HS-27A (cell line): ENCODE data around the gene RHBDL2.
"Not testable (repeated sequence)": the region's sequence is repeated elsewhere in the genome, so short reads cannot be mapped to it uniquely, and the experiment has no call there.

Experiments
- DNase-seq: peaks from one replicate; pipeline ENCODE4 v3.0.0-alpha.2; 2012; ENCODE audit warnings: low read depth, missing footprints

The RHBDL2 gene

DNA sequence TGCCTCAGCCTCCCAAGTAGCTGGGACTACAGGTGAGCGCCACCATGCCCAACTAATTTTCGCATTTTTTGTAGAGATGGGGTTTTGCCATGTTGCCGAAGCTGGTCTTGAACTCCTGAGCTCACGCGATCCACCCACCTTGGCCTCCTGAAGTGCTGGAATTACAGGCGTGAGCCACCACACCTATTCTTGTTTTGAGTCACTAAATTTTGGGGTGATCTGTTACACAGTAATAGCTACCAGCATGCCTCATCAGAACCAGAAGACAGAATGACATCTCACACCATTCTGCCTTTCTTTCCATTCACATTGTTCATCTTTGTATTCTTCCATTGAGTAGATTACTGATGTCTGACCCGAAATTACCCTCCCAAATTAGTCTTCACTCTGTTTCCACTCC is 9.1 kb downstream of the RHBDL2 start:
- DNase-seq = no peak

DNA sequence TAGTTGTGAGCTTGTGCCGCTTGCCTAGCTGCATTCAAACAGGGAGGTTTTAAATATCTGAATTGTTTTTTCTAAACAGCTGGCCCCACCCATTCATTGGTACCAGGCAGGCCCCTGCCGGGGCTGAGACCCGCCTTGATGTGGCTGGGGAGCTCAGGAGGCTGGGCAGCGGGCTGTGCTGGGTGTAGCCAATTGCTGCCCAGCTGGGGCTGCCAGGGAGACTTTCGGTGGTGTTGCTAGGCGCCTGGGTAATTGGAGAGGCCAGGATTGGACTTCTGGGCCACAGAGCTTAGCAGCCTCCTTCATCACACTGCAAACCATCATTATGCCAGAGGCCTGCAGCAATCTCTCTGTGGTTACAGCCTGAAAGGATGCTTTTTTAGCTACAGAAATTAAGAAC is 12.2 kb downstream of the RHBDL2 start:
- no peak for DNase-seq

DNA sequence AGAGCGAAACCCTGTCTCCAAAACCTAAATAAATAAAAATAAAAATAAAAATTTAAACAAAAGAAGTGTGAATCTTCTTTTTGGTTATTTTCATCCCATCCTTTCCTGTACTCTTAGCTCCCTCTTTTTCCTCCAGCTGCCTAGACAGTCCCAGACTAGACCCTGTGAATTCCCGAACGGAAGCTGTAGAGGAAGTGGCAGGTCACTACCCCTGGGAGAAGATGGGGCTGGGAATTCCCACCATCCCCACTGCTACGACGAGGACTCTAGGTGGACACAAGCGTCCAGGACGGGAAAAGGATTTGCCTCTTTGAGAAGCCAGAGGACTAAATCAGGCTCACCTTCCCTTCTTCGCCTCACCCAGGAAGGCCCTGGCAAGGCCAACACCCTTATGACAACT is 12.6 kb downstream of the RHBDL2 start:
- no peak for DNase-seq

DNA sequence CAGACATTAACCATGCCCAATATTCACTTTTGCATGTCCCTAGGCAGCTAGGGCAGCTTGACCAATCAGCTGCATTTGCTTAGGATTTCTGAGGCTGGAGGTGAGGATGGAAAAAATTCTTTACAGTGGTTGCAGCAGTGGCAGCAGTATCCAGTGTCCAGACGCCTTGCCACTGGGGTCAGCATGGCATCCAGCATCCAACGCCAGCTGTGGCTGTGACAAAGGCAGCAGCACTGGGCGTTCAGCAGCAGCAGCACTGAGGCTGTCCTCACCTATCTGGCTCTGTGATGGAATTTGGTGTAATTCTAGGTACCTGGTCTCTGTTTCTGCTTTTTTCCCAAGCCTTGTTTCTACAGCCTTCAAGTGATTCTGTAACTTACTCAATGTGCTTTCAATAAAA is 15.5 kb downstream of the RHBDL2 start:
- DNase-seq = no peak

DNA sequence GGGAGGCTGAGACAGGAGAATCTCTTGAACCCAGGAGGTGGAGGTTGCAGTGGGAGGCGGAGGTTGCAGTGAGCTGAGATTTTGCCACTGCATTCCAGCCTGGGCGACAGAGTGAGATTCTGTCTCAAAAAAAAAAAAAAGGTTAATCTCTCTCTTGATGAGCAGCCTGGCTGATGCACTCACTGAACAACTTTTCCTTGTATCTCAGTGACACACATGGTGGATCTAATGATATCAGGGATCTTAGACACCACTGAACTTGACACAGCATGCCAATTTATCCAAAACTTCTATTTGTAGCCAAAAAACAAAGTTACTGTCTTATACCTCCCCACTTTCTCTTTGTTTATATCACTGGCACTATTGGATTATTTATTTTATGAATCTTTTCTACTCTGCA is 16.2 kb downstream of the RHBDL2 start:
- no peak for DNase-seq

DNA sequence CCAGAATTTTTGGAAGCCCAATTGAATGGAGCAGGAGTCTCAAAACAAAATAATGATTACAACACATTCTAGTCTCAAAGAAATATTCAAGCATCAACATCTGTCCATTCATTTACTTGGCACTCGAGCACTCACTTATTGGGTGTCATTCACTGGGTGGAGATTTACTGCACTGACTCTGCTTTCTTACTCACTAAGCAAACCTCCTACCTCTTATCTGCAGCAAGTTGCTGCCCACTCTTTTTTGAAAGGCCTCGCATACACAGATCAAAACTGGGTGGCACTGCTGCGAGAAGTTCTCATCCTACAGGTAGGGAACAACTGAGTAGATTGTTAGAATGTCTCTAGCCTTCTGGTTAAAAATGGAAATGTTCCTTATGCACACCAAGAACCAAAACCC is 18.0 kb downstream of the RHBDL2 start:
- no peak for DNase-seq

DNA sequence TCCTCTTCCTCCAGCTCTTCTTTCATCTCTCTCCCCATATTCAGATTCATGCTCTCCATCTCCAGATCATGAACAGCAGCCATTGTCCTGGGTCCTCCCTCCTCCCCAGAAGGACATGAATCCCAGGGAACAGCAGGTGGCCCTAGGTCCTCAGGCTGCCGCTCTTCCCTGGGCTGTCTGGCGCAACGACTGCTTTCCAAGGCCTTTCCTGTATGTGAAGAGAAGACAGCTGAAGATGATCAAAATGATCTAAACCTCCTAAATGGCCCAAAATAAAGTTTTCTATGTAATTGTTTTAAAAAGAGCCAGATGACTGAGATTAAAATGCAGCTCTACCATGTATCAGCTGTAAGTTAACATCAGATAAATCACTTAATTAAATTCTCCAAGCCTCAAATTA is 22.5 kb downstream of the RHBDL2 start:
- no peak for DNase-seq

DNA sequence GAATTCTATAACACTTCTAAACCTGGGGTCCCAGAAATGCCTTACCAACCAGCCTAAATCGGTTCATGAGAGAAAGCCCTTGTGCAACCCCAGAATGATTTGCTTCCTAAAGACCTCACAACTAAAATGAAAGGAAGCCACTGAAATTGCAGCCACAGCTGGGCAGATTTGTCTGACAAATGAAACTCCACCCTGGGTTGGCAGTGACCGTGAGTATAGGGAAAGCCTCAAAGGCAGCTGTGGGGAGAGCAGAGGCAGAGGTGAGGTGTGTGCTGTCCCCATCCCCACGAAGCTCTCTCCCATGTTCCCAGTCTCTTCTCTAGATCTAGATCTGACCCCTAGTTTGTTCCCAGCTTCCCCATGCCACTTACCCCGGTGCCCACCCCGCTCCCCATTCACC is 23.1 kb downstream of the RHBDL2 start:
- no peak for DNase-seq

DNA sequence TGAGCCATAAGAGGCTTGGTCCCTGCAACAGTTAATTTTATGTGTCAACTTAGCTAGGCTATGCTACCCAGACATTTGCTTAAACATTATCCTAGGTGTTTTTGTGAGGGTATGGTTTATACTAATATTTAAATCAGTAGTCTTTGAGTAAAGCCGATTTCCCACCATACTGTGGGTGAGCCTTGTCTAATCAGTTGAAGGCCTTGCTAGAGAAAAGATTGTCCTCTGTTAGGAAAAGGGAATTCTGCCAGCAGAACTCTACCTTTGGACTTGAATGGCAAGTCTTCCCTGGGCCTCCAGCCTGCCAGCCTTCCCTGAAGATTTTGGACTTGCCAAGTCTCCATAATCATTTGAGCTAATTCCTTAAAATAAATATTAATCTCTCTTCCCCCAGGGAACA is 23.9 kb downstream of the RHBDL2 start:
- no peak for DNase-seq

DNA sequence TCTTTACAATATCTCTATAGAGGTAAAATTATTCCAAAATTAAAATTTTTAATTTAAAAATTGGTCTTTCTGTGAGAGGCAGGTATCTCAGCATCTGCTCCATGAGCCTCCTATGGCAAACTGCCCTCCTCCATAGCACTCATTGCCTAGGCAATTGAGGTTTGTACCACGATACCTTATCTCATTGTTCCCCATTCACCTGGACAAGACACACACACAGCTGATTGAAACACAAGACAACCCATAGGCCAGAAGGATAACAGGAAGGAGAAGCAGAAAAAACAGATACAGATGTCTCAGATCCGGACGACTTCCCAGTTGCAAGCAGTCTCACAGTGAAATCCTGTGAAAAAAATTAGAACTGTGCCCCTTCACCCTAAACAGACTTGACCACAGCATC is 24.3 kb downstream of the RHBDL2 start:
- DNase-seq = no peak

DNA sequence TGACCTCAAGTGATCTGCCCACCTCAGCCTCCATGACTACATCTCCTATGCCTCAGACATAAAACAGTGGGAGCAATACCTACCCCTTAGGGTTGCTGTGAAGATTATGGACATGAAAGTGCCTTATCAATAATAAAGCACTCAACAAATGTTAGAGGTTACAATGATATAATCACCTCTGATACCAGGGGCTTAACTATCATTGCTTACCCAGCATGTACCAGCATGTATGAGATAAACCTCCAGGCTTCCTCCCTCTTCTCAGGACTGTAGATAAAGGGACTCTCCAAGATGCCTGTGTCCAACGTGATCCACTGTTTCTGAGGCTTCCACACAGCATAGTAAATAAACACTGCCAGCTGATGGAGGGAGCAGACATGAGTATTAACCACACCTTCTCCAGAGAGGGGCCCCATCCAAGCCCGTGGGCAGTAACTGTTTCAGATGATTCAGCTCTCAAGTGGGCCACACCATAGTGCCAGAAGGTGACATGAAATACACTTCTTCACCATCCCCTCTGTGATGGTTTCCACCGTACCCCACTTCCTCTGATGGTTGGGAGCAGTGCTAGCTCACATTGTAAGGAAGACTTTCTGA is 26.2 kb downstream of the RHBDL2 start:
- DNase-seq = no peak

DNA sequence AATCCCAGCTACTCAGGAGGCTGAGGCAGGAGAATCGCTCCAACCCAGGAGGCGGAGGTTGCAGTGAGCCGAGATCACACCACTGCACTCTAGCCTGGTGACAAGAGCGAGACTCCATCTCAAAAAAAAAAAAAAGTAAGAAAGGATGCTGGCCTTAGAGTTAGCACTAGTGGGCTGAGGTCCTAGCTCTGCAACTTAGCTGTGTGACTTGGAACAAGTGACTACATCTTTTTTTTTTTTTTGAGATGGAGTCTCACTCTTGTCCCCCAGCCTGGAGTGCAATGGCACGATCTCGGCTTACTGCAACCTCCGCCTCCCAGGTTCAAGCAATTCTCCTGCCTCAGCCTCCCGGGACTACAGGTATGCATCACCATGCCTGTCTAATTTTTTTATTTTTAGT is 26.7 kb downstream of the RHBDL2 start:
- DNase-seq = not testable (repeated sequence)

DNA sequence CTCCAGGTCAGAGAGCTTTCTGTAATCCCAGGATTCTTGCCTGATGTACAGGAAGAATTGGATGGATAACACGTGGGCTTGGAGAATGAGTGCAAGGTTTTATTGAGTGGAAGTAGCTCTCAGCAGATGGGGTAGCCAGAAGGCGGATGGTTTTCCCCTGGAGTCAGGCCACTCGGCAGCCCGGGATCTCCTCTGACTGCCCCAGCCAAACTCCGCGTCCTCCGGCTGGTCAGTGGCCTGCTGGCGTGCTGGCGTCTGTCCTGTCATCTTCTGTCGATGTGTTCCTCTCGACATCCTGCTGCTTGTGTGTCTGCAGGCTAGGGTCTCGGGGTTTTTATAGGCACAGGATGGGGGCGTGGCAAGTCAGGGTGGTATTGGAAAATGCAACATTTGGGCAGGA is 32.8 kb downstream of the RHBDL2 start:
- no peak for DNase-seq

DNA sequence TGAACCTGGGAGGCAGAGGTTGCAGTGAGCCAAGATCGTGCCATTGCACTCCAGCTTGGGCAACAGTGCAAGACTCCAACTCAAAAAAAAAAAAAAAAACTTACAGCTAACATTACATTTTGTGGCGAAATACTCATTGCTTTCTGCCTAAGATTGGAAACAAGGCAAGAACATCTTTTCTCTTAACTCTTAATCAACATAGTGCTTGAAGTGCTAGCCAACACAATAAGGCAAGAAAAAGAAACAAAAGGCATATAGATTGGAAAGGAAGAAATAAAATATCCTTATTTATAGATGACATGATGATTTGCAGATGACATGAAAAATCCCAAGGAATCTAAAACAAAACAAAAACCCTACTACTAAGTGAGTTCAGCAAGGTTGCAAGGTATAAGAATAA is 35.6 kb downstream of the RHBDL2 start:
- DNase-seq = no peak

DNA sequence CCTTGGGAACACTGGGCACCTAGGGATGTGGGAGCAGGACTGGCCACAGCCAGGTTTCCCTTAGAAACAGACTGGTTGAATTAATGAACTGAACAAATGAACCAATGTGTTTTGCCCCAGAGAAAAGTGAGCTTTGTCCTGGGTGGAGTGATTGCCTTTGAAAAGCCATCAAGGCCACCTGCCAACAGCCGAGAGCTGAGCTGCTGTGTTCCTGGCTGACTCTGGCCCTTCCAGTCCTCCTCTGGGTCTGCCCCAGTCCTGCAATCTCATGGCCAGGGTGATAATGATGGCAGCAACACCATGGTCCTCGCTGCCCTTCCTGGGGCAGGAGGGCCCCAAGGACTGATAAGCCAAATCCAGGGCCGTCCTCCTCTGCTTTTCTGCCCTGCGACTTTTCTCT is 42.1 kb downstream of the RHBDL2 start:
- no peak for DNase-seq

DNA sequence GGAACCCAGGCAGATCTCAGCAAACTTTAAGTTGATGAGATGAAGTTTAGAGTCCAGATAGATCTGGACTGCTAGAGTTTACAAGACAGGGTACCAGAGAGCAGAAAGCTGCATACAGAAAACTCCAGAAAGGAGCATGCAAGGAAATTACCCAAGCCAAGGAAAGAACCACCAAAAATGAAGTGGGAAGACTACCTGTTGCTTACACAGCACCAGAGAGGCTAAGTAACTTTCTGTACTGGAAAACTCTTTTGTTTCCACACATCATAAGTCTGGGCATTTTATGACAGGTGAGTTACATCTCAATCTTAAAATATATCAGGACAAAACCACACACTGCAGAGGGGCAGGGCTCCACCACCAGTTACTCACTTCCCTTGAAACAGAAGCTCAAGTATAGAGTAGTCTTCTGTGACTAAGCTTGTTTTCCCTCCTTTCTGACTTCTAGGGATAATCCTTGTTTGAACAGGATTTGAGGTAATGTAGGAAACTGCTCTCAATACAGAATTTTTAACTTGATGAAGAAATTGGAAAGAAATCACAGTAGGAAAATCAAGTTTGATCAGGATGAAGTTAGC is 42.9 kb downstream of the RHBDL2 start:
- DNase-seq = no peak

DNA sequence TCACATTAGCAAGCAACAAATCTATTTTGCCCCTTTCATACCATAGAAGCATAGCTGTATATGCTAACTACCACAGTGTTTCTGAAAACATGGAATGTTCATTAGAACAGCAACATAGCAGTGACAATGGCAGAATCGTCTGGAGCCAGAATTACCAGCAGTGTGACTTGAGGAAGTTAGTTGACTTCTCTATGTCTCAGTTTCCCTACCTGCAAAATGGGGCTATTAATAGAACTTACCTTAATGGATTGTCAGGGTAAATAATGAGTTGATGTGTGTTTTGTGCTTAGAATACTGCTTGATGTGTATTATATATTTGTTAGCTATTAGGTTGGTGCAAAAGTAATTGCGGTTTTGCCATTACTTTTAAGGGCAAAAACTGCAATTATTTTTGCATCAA is 45.5 kb downstream of the RHBDL2 start:
- no peak for DNase-seq

DNA sequence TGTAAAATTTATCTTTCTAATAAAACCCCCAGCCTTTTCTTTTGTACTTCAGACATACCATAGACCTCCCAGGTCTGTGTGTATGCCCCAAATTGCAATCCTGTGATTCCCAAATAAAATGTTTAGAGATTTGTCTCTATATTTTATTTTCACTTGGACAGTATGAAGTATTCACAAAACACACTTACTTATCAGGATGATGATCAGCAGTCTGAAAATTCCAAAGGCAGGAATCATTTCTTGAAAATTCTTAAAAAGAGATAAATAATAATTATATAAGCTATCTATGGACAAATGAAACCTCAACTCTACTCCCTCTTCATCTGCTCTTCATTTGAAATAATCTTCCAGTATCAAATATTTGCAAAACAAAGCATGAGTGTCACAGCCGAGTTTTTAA is 48.7 kb downstream of the RHBDL2 start:
- DNase-seq = no peak

DNA sequence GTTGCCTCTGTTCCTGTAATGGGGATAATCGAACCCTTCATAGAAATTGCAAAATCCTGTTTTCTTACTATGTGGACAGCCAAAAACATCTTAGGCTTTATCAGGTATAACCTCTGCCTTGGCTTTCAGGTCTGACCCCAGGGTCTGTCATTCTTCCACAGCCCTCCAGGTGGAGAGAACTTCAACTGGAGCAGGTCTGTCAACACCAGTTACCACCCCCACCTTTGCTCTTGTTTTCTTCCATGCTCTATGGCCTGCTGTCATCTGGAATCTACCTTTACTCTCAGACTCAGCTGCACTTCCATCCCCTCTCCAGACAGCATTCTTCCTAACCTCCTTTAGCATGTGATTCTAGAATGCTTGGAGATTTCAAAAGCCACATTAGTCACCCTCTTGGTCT is 49.9 kb downstream of the RHBDL2 start:
- DNase-seq = no peak

DNA sequence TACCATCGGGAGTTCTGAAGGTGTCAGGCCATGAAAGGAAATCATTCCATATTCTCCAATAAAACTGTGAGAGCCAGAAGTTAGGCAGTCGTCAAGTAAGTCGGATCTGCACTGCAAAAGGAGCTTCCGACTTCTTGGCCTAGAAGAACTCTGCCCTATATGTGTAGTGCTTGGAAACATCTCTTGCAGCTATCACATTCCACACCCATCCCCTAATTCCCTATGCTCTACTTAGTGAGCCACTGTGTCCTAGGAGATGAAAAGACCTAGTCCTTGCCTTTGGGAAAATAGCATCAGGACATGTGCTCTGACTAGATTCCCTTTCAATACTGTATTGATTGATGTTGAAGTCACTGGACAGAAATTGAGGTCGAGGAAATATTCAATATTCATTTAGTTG is 52.0 kb downstream of the RHBDL2 start:
- no peak for DNase-seq

DNA sequence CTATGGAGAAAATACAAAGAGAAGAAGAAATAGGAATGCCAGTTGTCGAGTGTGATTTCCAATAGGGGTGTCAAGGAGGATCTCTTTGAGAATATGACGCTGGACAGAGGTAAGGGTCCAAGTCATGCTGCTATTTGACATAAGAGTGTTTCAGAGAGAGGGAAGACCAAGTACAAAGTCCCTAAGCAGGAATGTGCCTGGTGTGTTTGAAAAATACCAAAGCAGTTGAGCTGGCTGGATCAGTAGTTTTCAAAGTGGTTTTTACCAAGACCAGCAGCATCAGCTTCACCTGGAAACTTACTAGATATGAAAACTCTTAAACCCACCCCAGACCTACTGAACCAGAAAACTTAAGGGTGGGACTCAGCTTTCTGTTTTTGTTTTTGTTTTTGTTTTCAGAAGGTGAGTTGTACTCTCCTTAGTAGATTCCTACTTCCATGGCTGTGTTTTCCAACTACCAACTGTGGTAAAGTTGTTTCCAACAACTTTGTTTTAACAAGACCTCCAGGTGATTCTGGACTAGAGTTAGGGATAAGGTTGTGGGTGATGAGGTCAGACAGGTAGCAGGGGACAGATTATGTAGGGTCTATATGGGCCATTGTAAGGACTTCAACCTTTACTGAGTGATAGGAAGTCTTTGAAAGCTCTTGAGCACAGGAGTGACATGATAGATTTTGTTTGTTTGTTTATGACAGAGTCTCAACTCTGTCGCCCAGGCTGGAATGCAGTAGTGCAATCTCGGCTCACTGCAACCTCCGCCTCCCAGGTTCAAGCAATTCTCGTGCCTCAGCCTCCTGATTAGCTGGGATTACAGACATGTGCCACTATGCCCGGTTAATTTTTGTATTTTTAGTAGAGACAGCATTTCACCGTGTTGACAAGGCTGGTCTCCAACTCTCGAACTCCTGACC is 53.0 kb downstream of the RHBDL2 start:
- no peak for DNase-seq

DNA sequence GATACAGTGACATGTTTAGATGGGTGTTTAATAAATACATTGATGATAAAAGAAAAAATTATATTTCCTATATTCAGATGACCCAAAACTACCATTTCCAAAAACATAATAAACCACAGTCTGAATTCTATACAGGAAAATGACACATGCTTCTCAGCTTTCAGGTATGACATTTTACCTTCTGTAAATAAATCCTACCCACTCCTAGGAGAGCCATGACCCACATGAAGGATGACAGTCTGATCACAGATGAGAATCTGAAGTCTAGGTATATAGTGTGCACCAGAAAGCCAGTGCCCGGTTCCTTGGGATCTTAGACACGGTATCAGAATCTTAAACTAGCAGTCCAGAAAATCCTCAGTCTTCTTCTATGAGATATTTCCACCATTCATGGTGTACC is 56.5 kb downstream of the RHBDL2 start:
- no peak for DNase-seq

DNA sequence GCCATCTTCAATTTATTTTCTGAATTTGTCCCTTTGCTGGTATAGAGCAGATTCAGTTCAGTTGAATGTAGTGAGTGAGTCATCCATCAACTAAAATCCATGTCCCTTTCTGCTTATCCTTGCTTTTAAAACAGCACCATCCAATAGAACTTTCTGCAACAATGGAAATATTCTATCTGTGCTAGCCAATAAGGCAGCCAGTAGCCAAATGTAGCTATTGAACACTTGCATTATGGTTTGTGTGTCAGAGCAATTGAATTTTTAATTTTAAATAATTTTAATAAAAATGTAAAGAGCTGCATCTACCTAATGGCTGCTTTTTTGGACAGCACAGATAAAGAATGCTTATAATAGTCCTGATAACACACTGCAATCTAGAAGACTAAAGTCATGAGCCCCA is 60.1 kb downstream of the RHBDL2 start, which contains the start of gene GJA9:
GJA9 (minus strand) TSS at position 101 of the 400 bp plus-strand sequence. CDS start 5,489 bp downstream, outside the sequence.
- no peak for DNase-seq
